HG02884 (cell line): ENCODE measurements around the gene FAM124B.

ENCODE experiments used
- ATAC-seq: cut with Tn5 transposase; IDR thresholded peaks from one replicate; pipeline ENCODE4 v1.9.1; 2021; ENCODE audit warnings: mild to moderate bottlenecking, moderate library complexity; ENCODE audit not compliant: unreplicated experiment

FAM124B gene

GRCh38 chr2:224401641-224402342, at the start of gene FAM124B:
Gene FAM124B (minus strand): TSS chr2:224402107. CDS start chr2:224401768, 339 bp downstream.
- ATAC-seq, result peak; percentile 41

GRCh38 chr2:224449212-224450147, 47.6 kb upstream of the FAM124B start:
- no peak for ATAC-seq

GRCh38 chr2:224448236-224448635, 46.3 kb upstream of the FAM124B start:
- no peak for ATAC-seq

DNA sequence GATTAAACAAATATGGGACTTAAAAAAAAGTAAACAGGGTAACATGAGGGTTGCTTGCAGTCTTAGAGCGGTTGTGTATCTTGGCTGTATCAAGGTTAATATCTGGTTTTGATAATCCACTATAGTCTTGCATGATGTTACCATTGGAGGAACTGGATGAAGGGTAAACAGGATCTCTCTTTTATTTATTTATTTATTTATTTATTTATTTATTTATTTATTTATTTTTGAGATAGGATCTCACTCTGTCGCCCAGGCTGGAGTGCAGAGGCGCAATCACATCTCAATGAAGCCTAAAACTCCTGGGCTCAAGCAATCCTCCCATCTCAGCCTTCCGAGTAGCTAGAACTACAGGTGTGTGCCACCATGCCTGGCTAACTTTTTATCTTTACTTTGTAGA, 42.9 kb upstream of the FAM124B start:
- no peak for ATAC-seq

DNA sequence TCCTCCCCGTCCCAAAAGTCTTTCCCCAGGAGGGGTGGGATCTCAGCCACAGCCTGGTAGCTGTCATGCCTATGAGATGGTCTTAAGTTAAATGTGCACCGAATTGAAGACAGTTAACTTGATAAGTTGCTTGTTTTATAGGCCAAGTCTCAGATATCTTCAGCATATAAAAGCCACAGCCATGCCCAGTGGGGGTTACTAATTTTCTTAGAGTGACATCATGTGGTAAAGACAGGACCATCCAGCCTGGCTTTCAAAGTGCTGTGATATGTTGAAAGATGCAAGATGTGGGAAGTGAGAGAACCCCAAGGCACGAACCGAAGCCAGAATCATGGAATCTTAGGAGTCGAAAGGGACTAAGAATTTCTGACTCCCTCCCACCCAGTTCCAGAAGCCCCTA, 42.1 kb upstream of the FAM124B start:
- ATAC-seq, result no peak

DNA sequence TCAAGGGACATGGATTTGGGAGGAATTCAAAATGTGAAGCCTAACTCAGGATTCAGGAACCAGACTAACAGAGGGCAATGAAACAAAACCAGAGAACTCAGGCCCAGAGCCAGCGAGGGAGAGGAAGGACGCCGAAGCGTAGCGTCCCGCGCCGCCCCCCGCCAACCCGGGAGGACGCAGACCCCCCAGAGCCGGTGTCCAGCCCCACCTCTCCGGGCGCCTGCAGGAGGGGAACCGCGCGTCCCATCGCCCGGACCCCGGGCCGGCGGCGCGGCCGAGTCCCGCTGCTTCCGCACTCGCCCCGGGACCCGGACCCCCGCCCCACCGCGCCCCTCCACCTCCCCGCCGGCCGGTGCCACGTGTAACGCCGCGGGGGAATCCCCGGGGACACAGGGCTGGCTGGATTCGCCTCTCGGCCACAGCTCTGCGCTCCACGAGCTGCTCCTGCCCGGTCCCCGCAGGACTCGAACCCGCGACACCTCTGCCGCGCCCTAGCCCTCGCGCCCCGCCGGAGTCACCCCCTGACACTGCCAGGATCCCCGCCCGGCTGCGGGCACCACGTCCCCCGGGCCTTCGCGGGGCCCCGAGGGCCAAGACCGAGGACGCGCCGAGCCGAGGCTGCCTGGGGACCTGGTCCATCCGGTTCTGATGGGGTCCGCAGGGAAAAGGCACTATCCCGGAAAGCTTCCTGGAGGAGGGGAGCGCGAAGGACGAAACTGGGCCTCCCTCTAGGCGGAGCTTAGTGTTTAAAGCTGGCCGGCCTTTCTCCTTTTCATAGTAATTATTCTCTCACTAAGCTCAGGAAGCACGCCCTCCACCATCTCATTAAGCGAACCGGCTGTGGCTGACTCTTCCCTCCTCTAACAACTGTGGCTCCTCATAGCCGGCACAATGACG, 40.4 kb upstream of the FAM124B start:
- ATAC-seq, result peak; percentile 55

GRCh38 chr2:224440988-224441387, 39.1 kb upstream of the FAM124B start:
- ATAC-seq, result no peak

GRCh38 chr2:224438726-224439125, 36.8 kb upstream of the FAM124B start:
- no peak for ATAC-seq

GRCh38 chr2:224436634-224437033, 34.7 kb upstream of the FAM124B start:
- ATAC-seq, result no peak

DNA sequence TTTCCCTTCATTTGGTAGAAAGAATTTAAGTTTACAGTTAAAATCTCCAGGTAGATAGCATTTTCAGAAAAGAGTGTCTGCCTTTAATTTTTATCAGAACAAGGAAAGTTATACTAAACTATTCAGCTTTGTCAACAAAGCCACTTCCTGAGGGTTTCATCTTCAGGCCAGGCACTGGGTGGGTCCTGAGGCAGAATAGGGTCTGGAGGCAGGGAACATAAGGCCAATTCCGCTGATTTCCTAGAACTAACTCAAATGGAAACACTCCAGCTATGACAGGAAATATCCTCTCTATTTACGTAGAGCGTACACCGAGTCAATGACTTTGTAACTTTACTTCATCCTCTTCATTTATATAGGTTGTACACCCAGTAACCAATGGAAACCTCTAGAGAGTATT, 32.7 kb upstream of the FAM124B start:
- no peak for ATAC-seq

GRCh38 chr2:224433442-224433841, 31.5 kb upstream of the FAM124B start:
- no peak for ATAC-seq

- no peak for ATAC-seq
These were observed 30.2 kb upstream of the FAM124B start for GRCh38 chr2:224432003-224432579.

- ATAC-seq, result no peak
These were observed 27.5 kb upstream of the FAM124B start for GRCh38 chr2:224429441-224429810.

- no peak for ATAC-seq
These were observed 27.0 kb upstream of the FAM124B start for GRCh38 chr2:224428787-224429440.

- ATAC-seq, result no peak
These were observed 25.6 kb upstream of the FAM124B start for GRCh38 chr2:224427471-224427870.

DNA sequence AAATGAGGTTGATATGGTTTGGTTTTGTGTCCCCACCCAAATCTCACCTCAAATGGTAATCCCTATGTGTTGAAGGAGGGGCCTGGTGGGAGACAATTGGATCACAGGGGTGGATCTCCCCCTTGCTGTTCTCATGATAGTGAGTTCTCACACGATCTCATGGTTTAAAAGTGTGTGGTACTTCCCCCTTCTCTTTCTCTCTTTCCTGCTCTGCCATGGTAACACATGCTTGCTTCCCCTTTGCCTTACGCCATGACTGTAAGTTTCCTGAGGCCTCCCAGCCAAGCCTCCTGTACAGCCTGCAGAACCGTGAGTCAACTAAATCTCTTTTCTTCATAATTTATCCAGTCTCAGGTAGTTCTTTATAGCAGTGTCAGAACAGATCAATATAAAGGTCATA, 24.7 kb upstream of the FAM124B start:
- no peak for ATAC-seq

- ATAC-seq, result no peak
These were observed 19.2 kb upstream of the FAM124B start for GRCh38 chr2:224421065-224421464.

DNA sequence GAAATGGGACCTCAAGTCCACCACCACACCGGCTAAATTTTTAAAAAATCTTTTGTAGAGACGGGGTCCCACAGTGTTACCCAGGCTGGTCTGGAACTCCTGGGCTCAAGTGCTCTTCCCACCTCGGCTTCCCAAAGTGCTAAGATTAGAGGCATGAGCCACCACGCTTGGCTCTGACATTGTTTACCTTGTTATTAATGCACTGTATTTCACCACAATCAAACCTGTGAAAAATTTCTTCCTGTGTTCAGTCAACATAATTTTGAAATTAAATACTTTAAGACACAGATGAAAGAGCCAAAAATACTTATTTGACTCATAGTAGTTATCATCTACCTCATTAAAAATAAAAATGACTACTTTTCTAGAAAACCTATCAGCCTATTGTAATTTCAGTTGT, 16.0 kb upstream of the FAM124B start:
- no peak for ATAC-seq

GRCh38 chr2:224417361-224417729, 15.4 kb upstream of the FAM124B start:
- ATAC-seq, result no peak

DNA sequence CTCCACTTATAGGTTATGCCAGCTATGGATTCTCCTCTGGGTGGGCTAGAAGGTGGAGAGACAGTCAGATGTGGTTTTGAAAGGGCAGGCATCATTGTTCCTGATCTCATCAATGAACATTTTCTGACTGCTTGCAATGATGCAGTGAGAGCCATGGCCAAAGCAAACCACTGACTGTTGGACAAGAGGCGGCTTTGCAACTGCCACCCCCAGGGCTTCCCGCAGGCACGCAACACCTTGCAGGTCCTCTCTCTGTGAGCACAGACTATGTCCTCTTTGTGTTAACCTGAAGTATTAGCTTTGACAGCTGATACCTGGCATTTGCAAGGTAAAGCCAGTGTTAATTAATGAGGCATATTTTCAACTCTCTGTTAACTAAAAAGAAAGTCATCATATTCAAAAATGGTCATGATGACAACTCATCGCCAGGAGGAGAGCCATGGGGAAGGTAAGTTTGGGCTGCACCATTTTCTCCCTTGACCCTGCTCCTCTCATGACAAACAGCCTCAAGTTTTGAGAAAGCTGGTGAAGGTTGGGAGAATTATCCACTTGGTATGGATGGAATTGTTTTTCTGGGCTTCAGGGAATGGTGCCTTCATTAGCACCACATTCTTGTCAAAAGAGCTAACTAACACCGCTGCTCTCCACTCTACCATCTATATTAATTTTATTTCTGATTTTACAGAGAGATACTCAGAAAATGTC, 14.9 kb upstream of the FAM124B start:
- ATAC-seq, result no peak
